ENCODE results near the gene ARL10.

Gene ARL10

GRCh38 chr5:176361437-176362232, 3.7 kb upstream of the ARL10 start, which contains the start of gene KIAA1191:
TSS of gene KIAA1191 (minus strand) at chr5:176361764. CDS start at chr5:176359508, 2,256 bp downstream.
- peak; percentile 55 for DNase-seq (ENCODE audit: low spot score)

- no peak for DNase-seq (ENCODE audit: low spot score)
Observed at GRCh38 chr5:176362233-176362490, 3.1 kb upstream of the ARL10 start.

GRCh38 chr5:176364765-176365350, 429 bp upstream of the ARL10 start:
- no peak for DNase-seq (ENCODE audit: low spot score)

DNA sequence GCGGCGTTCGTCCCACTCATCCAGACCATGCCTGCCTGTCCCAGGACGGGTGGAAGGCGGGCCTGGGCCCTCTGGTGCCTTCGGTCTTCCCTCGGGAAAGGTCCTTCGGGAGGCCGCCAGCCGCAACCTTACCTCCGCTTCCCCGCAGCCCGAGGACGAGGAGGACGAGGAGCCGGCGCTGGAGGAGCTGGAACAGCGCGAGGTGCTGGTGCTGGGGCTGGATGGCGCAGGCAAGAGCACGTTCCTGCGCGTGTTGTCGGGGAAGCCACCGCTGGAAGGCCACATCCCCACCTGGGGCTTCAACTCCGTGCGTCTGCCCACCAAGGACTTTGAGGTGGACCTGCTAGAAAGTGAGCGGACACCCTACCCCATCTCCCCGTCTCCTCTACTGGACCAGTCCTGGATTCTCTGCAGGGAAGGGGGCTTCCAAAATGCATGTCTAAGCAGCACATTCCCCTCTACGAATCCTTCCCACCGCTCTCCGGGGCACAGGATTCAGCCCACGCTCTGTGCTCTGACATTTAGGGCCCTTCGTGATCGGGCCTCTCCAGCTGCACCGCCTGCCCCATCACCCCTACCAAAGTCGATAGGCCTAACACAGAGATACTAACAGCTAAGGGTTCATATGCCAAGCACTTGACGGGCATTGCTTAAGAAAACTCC, 1.1 kb downstream of the ARL10 start:
- no peak for DNase-seq (ENCODE audit: low spot score)

- DNase-seq (ENCODE audit: low spot score) = no peak
Observed at GRCh38 chr5:176368726-176369125, 3.4 kb downstream of the ARL10 start.

- no peak for DNase-seq (ENCODE audit: low spot score)
Observed at GRCh38 chr5:176369934-176370711, 4.8 kb downstream of the ARL10 start.

- no peak for DNase-seq (ENCODE audit: low spot score)
Observed at GRCh38 chr5:176371621-176372539, 6.6 kb downstream of the ARL10 start.

DNA sequence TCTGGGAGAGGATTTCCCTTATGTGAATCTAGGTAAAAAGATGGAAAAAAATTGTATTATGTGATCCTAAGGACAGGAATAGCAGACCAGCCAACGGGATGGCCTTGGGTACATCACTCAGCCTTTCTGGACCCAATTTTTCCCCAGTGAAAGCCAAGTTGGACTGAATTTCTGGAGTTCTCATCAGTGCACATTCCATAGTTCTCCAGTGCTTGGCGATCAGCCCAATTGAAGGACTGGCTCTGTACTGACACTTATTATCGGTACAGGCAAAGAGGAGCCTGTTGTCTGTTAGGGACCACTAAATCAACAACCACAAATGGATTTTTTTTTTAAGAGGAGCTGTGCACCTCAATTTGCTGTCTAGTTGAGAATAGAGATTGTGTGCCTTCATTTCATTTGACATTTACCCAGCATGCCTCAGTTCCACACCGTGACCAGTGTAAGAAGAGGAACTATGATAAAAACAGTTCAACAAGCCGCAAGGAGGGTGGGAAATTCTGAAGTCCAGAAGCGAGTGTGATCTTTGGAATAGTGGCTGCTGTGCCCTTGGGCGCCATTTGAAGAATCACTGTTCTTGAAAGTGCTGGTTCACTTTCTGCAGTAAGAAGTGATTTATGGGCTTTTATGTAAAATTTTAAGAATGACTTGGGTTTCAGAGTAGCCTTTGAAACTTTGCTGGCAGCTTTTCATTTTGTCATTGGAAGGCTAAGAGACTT, 8.0 kb downstream of the ARL10 start:
- no peak for DNase-seq (ENCODE audit: low spot score)

DNA sequence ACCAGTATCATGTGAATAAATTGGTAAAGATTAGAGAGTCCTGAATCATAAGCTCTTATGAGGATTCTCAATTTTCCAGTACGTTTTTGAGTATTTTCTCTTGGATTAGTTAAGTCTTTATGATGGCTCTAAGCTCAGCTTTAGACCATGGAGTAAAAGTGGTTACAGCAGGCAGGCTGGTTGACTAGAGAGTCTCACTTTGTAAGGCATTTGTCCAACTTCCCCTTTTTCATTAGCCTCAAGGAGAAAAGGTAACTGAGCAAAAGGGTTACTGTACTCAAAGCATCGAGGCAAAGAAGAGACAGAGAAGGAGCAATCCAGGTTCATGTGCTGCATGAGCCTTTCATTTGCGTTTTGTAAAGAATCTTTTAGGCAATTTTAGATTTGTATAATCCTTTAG, 14.6 kb downstream of the ARL10 start:
- DNase-seq (ENCODE audit: low spot score) = no peak

- DNase-seq (ENCODE audit: low spot score) = no peak
Observed at GRCh38 chr5:176381423-176381822, 16.1 kb downstream of the ARL10 start.

DNA sequence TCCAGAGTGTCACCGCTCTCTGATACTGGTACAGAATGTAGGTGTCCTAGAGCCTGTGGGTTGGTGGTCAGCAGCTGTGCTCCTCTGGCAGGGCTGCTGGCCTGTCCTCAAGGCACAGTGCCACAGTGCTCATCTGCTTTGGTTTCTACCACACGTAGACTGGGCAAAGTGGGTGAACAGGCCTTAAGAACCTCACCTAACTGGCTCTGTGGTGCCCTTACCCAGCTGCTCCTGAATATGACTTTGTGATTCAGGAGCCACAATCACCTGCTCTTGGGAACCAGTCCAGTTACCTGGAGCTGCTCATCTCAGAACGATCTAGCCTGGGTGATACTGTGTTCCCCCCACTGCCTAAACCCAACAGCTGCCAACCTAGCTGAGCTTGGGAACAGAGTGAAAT, 16.7 kb downstream of the ARL10 start:
- no peak for DNase-seq (ENCODE audit: low spot score)

DNA sequence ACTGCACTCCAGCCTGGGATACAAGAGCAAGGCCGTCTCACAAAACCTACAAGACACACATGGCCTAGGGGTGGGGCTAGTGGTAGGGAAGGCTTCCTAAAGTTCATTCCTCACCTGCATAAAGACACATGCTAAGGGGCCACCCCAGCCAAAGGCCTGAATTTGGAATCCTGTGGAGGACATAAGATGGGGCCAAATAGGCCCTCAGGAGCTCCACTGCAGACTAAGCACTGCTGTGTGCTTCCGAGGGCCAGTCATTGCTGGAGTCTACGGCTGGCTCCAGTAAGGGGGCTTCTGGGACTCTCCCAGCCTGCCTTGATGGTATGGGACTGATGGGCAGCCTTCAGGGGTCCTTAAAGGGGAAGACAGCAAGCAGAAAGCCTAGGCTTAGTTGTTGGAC, 17.4 kb downstream of the ARL10 start:
- no peak for DNase-seq (ENCODE audit: low spot score)

GRCh38 chr5:176383248-176383905, 18.1 kb downstream of the ARL10 start:
- no peak for DNase-seq (ENCODE audit: low spot score)

DNA sequence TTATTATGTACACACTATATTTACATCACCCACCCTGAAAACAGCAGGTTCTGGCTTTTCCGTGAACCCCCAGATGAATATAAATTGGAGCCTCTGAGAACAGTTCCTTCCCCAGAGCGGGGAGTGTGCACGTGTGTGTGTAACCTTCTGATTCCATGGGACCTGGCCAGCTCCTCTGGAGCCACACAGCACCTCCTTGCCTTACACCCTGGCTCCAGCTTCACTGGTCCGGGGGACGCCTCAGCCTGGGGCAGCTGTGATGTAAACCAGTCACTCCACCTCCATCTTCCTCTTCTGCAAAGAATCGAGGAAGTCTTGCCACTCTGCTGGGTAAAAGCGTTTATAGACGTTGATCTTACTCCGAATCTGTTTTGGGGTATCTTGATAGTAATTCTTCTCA, 18.7 kb downstream of the ARL10 start:
- DNase-seq (ENCODE audit: low spot score) = no peak

DNA sequence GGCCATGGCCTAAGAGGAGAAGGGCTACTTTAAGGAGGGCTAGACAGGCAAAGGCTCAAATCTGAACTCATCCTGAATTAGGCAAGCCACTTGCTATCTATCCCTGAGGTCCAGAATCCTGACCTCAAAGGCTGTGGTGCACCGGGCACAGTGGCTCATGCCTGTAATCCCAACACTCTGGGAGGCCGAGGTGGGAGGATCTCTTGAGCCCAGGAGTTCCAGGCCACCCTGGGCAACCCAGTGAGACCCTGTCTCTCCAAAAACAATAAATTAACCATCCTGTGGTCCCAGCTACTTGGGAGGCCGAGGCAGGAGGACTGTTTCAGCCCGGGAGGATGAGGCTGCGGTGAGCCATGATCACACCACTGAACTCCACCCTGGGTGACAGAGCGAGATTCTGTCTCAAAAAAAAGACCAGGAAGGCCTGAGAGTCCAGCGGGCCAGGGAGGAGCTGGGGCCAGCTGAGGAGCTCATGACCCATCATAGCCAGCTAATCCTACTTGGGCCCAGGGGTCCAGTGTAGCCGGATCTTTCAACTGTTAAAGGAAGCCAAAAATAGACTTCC, 19.2 kb downstream of the ARL10 start:
- DNase-seq (ENCODE audit: low spot score) = no peak

- DNase-seq (ENCODE audit: low spot score) = no peak
Observed at GRCh38 chr5:176384991-176385390, 19.7 kb downstream of the ARL10 start.

- no peak for DNase-seq (ENCODE audit: low spot score)
Observed at GRCh38 chr5:176386491-176386890, 21.2 kb downstream of the ARL10 start.

- no peak for DNase-seq (ENCODE audit: low spot score)
Observed at GRCh38 chr5:176387384-176387925, 22.2 kb downstream of the ARL10 start.

DNA sequence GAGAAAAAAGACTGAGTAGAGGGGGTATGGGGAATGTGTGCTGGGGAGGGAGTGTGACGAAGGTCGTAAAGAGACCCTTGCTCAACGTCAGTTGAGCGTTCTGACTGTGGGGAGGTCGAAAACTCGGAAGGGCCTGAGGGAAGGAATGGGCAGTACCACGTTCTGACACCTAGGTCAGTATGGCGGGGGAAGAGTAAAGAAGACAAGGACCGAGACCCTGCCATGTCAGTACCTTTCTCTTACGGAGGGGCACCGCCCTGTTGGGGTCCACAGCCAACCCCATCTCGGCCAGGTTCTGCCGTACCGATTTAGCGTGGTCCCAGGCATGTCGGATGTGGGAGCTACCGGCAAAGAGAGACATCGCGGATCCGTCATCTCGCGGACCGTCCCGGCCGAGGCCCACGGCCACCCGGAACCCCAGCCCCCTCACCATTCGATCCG, 22.7 kb downstream of the ARL10 start:
- DNase-seq (ENCODE audit: low spot score) = peak; percentile 9

Data from COLO829 (cell line).